Neural cell (in vitro differentiated cells): ENCODE data around the gene DISP2. TPM values are rescaled to one million over a fixed set of nuclear protein-coding genes. Genes with fewer than 3 reads are reported as not detected.

Source experiments
- H2AFZ ChIP-seq: fragments of 200-600, 300-800 bp; sonication (generic), shearing (Covaris generic); 2 replicates; pipeline ENCODE4 v1.6.0; 2014; ENCODE audit warnings: low read depth, mild to moderate bottlenecking, antibody characterized with exemption, low read length, moderate library complexity
- H3F3A ChIP-seq: fragments of 200-600 bp; shearing (Covaris generic); 2 replicates; pipeline ENCODE4 v1.6.1; 2016; ENCODE audit warnings: mild to moderate bottlenecking, moderate library complexity, mixed read lengths, antibody characterized with exemption, low read length; ENCODE audit not compliant: insufficient read depth, poor library complexity, severe bottlenecking
- H3K27ac ChIP-seq: fragments of 200-600, 300-800 bp; sonication (generic), shearing (Covaris generic); 2 replicates; pipeline ENCODE4 v1.5.1; 2014; ENCODE audit warnings: mild to moderate bottlenecking, low read length, moderate library complexity
- H3K27me3 ChIP-seq: fragments of 300-800, 200-600 bp; sonication (generic), shearing (Covaris generic); 2 replicates; pipeline ENCODE4 v1.6.0; 2014; ENCODE audit warnings: mild to moderate bottlenecking, low read depth, low read length, moderate library complexity; ENCODE audit not compliant: insufficient read depth
- H3K36me3 ChIP-seq: fragments of 300-800, 200-600 bp; sonication (generic), shearing (Covaris generic); 2 replicates; pipeline ENCODE4 v1.5.1; 2014; ENCODE audit warnings: mild to moderate bottlenecking, antibody characterized with exemption, low read length, moderate library complexity; ENCODE audit not compliant: insufficient read depth
- H3K4me2 ChIP-seq: fragments of 300-800, 200-600 bp; sonication (generic), shearing (Covaris generic); 2 replicates; pipeline ENCODE4 v1.6.0; 2014; ENCODE audit warnings: mild to moderate bottlenecking, low read length
- H3K4me3 ChIP-seq: fragments of 300-800, 200-600 bp; sonication (generic), shearing (Covaris generic); 2 replicates; pipeline ENCODE4 v1.5.1; 2014; ENCODE audit warnings: mild to moderate bottlenecking, low read length, moderate library complexity
- H3K79me2 ChIP-seq: fragments of 200-600 bp; shearing (Covaris generic); replicated peaks from 2 replicates; pipeline ENCODE4 v1.6.0; 2014; ENCODE audit warnings: mild to moderate bottlenecking, low read length, moderate library complexity; ENCODE audit not compliant: insufficient read depth
- H3K9ac ChIP-seq: fragments of 300-800, 200-600 bp; sonication (generic), shearing (Covaris generic); 2 replicates; pipeline ENCODE4 v1.6.1; 2016; ENCODE audit warnings: mild to moderate bottlenecking, low read length, mixed read lengths
- H3K9me2 ChIP-seq: fragments of 200-600 bp; shearing (Covaris generic); 2 replicates; pipeline ENCODE4 v1.6.1; 2016; ENCODE audit warnings: mild to moderate bottlenecking, low read length, mixed read lengths; ENCODE audit not compliant: insufficient read depth
- H3K9me3 ChIP-seq: fragments of 200-600, 300-800 bp; sonication (generic), shearing (Covaris generic); 2 replicates; pipeline ENCODE4 v1.6.1; 2016; ENCODE audit warnings: mild to moderate bottlenecking, mixed run types, low read length, moderate library complexity, mixed read lengths
- H4K20me1 ChIP-seq: fragments of 200-600 bp; shearing (Covaris generic); 2 replicates; pipeline ENCODE4 v1.6.1; 2016; ENCODE audit warnings: mild to moderate bottlenecking, mixed run types; ENCODE audit not compliant: insufficient read depth
- CTCF ChIP-seq: fragments of 450-650 bp; IDR thresholded peaks from 2 replicates; pipeline ENCODE4 v1.5.1; 2014; ENCODE audit warnings: antibody characterized with exemption, mild to moderate bottlenecking, moderate library complexity; ENCODE audit not compliant: poor library complexity, severe bottlenecking
- EP300 ChIP-seq: fragments of 450-650 bp; conservative IDR thresholded peaks from 2 replicates; pipeline ENCODE4 v1.6.1; 2014; ENCODE audit warnings: antibody characterized with exemption, mild to moderate bottlenecking, moderate library complexity; ENCODE audit not compliant: poor library complexity, severe bottlenecking
- EZH2 ChIP-seq: fragments of 200-600, 300-800 bp; shearing (Covaris generic), sonication (generic); IDR thresholded peaks from 2 replicates; pipeline ENCODE4 v1.6.1; 2014; ENCODE audit warnings: antibody characterized with exemption, low read length, borderline replicate concordance, mild to moderate bottlenecking; ENCODE audit not compliant: insufficient read depth, poor library complexity, severe bottlenecking
- MXI1 ChIP-seq: fragments of 450-650 bp; conservative IDR thresholded peaks from 2 replicates; pipeline ENCODE4 v1.6.1; 2014; ENCODE audit warnings: antibody characterized with exemption, mild to moderate bottlenecking; ENCODE audit not compliant: poor library complexity, severe bottlenecking
- POLR2AphosphoS5 ChIP-seq: IDR thresholded peaks from 2 replicates; pipeline ENCODE4 v1.6.1; 2012
- RAD21 ChIP-seq: fragments of 450-650 bp; conservative IDR thresholded peaks from 2 replicates; pipeline ENCODE4 v1.6.1; 2014; ENCODE audit warnings: antibody characterized with exemption, mild to moderate bottlenecking, moderate library complexity
- REST ChIP-seq: IDR thresholded peaks from 2 replicates; pipeline ENCODE4 v1.6.1; 2012; ENCODE audit warnings: borderline replicate concordance
- SMC3 ChIP-seq: fragments of 450-650 bp; conservative IDR thresholded peaks from 2 replicates; pipeline ENCODE4 v1.6.1; 2014; ENCODE audit warnings: antibody characterized with exemption, mild to moderate bottlenecking, moderate library complexity; ENCODE audit not compliant: poor library complexity
- TAF1 ChIP-seq: IDR thresholded peaks from 2 replicates; pipeline ENCODE4 v1.6.1; 2012; ENCODE audit warnings: low read depth
- polyA plus RNA-seq: library from polyadenylated mRNA; depleted of rRNA; stranded (reverse); fragments of >200 nt; gene quantifications from 2 replicates; pipeline ENCODE4 v1.2.3, GENCODE V29; 2014

Gene DISP2
- polyA plus RNA-seq, 1 donor from 2014 or later: 26.0 TPM

- no peaks in the 10 kb centered on the region for H3F3A ChIP-seq
- no peak overlapping the region for H3K27ac ChIP-seq
- no peaks in the 10 kb centered on the region for H3K27me3 ChIP-seq
- no peaks in the 10 kb centered on the region for H3K9me3 ChIP-seq
- no peaks in the 10 kb centered on the region for H3K79me2 ChIP-seq
- no peaks in the 10 kb centered on the region for H3K36me3 ChIP-seq
- H2AFZ ChIP-seq: no peak overlapping the region
- H3K4me2 ChIP-seq: no peak overlapping the region
- no peak overlapping the region for H3K9ac ChIP-seq
- H3K4me3 ChIP-seq: no peak overlapping the region
- no peak for TF ChIP-seq EP300
- no peak for TF ChIP-seq REST
- TF ChIP-seq SMC3: no peak
- TF ChIP-seq MXI1: no peak
- TF ChIP-seq CTCF: no peak
- no peak for TF ChIP-seq RAD21
- no peaks in the 10 kb centered on the region for H3K9me2 ChIP-seq
- H4K20me1 ChIP-seq: no peaks in the 10 kb centered on the region
Observed at GRCh38 chr15:40349163-40349562, 8.9 kb upstream of the DISP2 start.

- Histone ChIP-seq H3K9me3 (no peaks in the 10 kb centered on the region), H3K9me2 (no peaks in the 10 kb centered on the region), H2AFZ (no peak overlapping the region), H4K20me1 (no peaks in the 10 kb centered on the region), H3K9ac (no peak overlapping the region), H3K27me3 (no peaks in the 10 kb centered on the region), H3K36me3 (no peaks in the 10 kb centered on the region), H3K79me2 (no peaks in the 10 kb centered on the region), H3K27ac (no peak overlapping the region), H3F3A (no peaks in the 10 kb centered on the region), H3K4me2 (no peak overlapping the region), H3K4me3 (no peak overlapping the region)
- TF ChIP-seq POLR2AphosphoS5 (no peak), RAD21 (no peak), TAF1 (no peak), REST (no peak), MXI1 (no peak), EP300 (no peak), EZH2 (no peak), CTCF (no peak), SMC3 (no peak)
Observed at GRCh38 chr15:40352281-40352901, 5.6 kb upstream of the DISP2 start.
